Right cardiac atrium (tissue), 5 donors: ENCODE data around the gene NLRC3. TPM values are rescaled to one million over a fixed set of nuclear protein-coding genes. Genes with fewer than 3 reads are reported as not detected.

Experiments used
- ATAC-seq, 2 donors: fragments of 200-7000 bp; cut with Tn5 transposase; one replicate each; pipeline versions ENCODE4 v1.8.0 to v1.9.1; 2020; ENCODE audit warnings: moderate library complexity in 2 of 2, mild to moderate bottlenecking in 1 of 2
- DNase-seq, 3 donors: peaks; one replicate each; pipeline ENCODE4 v3.0.0-alpha.2; 2020
- H3K27ac ChIP-seq: one replicate; pipeline ENCODE4 v1.5.1; 2013; ENCODE audit warnings: mild to moderate bottlenecking, low read length, control low read depth, moderate library complexity
- H3K27me3 ChIP-seq: one replicate; pipeline ENCODE4 v1.6.1; 2013; ENCODE audit not compliant: control insufficient read depth, insufficient read depth
- H3K4me1 ChIP-seq: one replicate; pipeline ENCODE4 v1.6.1; 2013; ENCODE audit warnings: low read length; ENCODE audit not compliant: control insufficient read depth, insufficient read depth
- H3K4me3 ChIP-seq: one replicate; pipeline ENCODE4 v1.5.1; 2013; ENCODE audit warnings: low read length, control low read depth
- H3K9me3 ChIP-seq: one replicate; pipeline ENCODE4 v1.6.1; 2013; ENCODE audit warnings: low read length; ENCODE audit not compliant: control insufficient read depth
- WGBS: extraction: QIAGEN DNeasy Blood & Tissue Kit; methylation state at CpG from one replicate; pipeline ENCODE4 v1.1.7; 2013; 5-methylcytosine and 5-hydroxymethylcytosine counted together
- intact Hi-C, 4 donors: fragments of 100-400 bp; cut with DNase I; formaldehyde crosslinking; loops; one replicate each; pipeline versions ENCODE4 v1.11.0 to v1.14.0; 2022 to 2023
- polyA plus RNA-seq: library from polyadenylated mRNA; stranded (reverse); fragments of 200-250 nt; gene quantifications from one replicate; pipeline ENCODE4 v1.2.3, GENCODE V29; 2013
- total RNA-seq, 4 donors: library from RNA; stranded (reverse); fragmentation: NEBNext Ultra II Directional; extraction: Animal tissue kit (Norgen Biotek cat#: 25700); gene quantifications; one replicate each; pipeline ENCODE4 v1.2.1, GENCODE V29; 2021
- donor health status: healthy with polysubstance abuse.
- donor health status: DM: no; HTN: yes; CAD: no.
- donor health status: DM: no; HTN: no; CAD: no.
- donor health status: DM: no; HTN: yes; CAD: no; lungs with severe emphysema.
- donor health status: DM: yes; HTN: yes; CAD: no.

The NLRC3 gene
- total and polyA plus RNA-seq, 5 donors, result 0.68 to 1.3 (median 0.95) TPM

GRCh38 chr16:3578121-3578520, 918 bp upstream of the NLRC3 start:
- ATAC-seq, result no peak
- Histone ChIP-seq H3K9me3 (no peaks in the 10 kb centered on the region), H3K4me3 (no peak overlapping the region), H3K27me3 (no peaks in the 10 kb centered on the region), H3K4me1 (no peaks in the 10 kb centered on the region), H3K27ac (no peak overlapping the region)
- DNase-seq, result no peak
- intact Hi-C loops, result no loop called here
- 73% methylated on average over 8 of the region's 8 CpGs for WGBS

DNA sequence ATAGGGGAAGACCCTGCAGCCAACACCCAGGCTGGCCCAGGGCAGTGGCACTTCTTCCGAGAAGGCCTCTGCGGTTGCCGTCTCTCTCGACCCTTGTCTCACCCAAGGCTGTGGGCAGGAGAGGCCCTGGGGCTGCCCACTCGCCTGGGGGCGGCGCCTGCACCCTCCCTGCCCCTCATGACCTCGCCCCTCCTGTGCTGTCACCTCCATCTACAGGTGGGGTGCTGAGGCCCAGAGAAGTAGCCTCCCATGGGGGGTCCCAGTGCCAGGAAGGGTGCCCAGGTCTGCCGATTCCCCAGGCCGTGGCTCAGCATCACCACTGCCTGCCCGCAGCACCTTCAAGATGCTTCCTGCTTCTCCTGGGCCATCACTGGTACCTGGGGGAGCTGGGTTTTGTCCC, 992 bp downstream of the NLRC3 start:
- intact Hi-C loops, result no loop called here
- DNase-seq, result no peak
- no peaks in the 10 kb centered on the region for H3K27me3 ChIP-seq
- 86% methylated on average over 11 of the region's 11 CpGs for WGBS
- no peak for ATAC-seq
- H3K27ac ChIP-seq, result no peak overlapping the region
- H3K4me3 ChIP-seq, result no peak overlapping the region
- H3K4me1 ChIP-seq, result no peaks in the 10 kb centered on the region
- no peaks in the 10 kb centered on the region for H3K9me3 ChIP-seq

DNA sequence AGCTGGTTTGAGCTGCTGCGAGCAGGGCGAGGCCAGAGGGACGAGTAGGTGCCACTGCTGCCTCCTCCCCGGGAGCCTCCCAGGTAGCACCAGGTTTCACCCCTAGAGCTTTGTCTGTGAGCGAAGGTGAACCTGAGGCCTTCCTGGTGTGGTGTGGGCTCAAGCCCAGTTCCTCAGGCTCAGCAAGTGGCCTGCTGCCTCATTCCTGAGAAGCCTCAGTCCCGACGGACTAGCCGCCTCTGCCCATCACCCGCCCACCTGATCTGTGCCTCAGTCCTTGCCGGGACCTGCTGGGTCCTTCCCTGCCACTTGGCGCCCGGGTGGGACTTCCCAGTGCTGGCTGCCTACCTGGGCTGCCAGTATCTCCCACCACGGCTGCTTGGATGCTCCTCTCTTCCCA, 1.7 kb downstream of the NLRC3 start:
- no peak for ATAC-seq
- Histone ChIP-seq H3K4me1 (no peaks in the 10 kb centered on the region), H3K27me3 (no peaks in the 10 kb centered on the region), H3K4me3 (no peak overlapping the region), H3K9me3 (peaks cover 1% of the 10 kb centered on the region), H3K27ac (no peak overlapping the region)
- no peak for DNase-seq
- 81% methylated on average over 13 of the region's 13 CpGs for WGBS
- intact Hi-C loops, result no loop called here

- WGBS, result 89% methylated on average over 14 of the region's 14 CpGs
These were observed 3.0 kb downstream of the NLRC3 start for GRCh38 chr16:3574195-3574594.

DNA sequence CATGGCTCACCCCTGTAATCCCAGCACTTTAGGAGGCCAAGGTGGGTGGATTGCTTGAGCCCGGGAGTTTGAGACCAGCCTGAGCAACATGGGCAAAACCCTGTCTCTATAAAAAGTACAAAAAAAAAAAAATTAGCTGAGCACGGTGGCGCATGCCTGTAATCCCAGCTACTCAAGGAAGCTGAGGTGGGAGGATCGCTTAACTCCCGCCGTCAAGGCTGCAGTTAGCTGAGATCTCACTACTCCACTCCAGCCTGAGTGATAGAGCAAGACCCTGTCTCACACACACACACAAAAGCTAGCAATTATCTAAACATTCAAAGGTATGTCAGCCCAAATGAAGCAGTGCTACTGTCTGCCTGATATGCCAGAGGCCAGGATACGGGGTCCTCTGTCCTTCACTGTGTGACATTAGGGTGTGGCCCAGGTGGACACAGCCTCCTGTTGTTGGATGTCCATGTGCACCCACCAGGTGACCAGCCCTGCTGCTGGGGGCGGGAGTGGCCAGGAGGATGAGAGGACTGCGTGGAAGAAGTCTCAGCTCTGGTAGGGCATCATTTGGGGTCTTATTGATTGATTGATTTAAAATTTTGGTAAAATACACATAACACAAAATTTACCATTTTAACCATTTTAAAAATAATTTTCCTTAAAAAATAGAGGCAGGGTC, 3.9 kb downstream of the NLRC3 start:
- peaks cover 4% of the 10 kb centered on the region for H3K9me3 ChIP-seq
- no peak overlapping the region for H3K27ac ChIP-seq
- 75% methylated on average over 9 of the region's 9 CpGs for WGBS
- DNase-seq (no peak), ATAC-seq (no peak)
- H3K27me3 ChIP-seq, result no peaks in the 10 kb centered on the region
- no peak overlapping the region for H3K4me3 ChIP-seq
- intact Hi-C loops, result no loop called here
- H3K4me1 ChIP-seq, result no peaks in the 10 kb centered on the region

More at GRCh38 chr16:3574195-3574594, 3.0 kb downstream of the NLRC3 start:
- no peaks in the 10 kb centered on the region for H3K4me1 ChIP-seq
- H3K27ac ChIP-seq, result no peak overlapping the region
- H3K4me3 ChIP-seq, result no peak overlapping the region
- no peaks in the 10 kb centered on the region for H3K27me3 ChIP-seq
- ATAC-seq (no peak), DNase-seq (no peak)
- peaks cover 4% of the 10 kb centered on the region for H3K9me3 ChIP-seq
- intact Hi-C loops, result no loop called here

DNA sequence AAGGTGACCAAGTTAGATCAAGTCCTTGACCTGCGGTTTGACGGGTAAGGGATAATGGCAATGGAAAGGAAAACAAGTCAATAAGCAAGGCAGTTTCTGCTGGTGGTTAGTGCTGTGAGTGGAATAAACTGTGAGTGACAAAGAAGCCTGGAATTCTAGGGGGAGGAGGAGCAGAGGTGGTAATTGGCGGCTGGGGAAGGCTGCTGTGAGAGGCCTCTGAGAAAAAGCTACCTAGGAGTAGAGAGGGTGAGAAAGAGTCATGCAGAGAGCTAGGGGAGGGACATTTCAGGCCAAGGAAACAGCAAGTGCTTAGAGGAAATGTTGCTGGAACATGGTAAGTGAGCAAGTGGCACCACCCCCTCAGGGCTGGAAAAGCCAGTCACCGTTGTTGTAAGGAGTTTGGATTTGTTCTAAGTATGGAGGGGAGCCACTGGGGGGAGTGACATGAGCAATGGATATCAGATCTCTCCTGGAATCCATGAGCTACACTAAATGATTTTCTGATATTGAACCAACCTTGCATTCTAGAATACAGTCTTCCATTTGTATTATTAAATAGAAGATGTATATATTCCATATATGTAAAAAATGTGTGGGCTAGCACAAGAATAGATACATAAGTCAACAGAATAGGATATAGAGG, 6.7 kb downstream of the NLRC3 start:
- no peaks in the 10 kb centered on the region for H3K4me1 ChIP-seq
- WGBS, result 77% methylated on average over 4 of the region's 4 CpGs
- ATAC-seq (no peak), DNase-seq (no peak)
- peaks cover 4% of the 10 kb centered on the region for H3K9me3 ChIP-seq
- no peak overlapping the region for H3K27ac ChIP-seq
- intact Hi-C loops, result no loop called here
- no peak overlapping the region for H3K4me3 ChIP-seq
- H3K27me3 ChIP-seq, result no peaks in the 10 kb centered on the region

DNA sequence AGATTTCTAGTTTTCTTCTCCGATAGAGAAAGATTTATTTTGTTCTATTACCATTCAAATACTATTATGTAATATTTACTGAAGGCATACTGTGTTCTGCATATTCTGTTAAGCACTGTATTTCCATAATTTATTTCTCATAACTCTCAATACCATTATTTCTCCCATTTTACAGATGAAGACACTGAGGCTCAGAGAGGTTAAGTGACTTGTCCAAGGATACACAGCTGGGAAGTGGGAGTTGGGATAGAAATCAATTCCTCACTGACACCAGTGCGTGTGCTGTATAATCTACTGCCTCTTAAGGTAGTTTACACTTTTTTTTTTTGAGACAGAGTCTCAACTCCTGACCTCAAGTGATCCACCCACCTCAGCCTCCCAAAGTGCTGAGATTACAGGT, 7.4 kb downstream of the NLRC3 start:
- DNase-seq (no peak), ATAC-seq (no peak)
- WGBS, result 96% methylated on average over 2 of the region's 2 CpGs
- H3K4me1 ChIP-seq, result no peaks in the 10 kb centered on the region
- intact Hi-C loops, result no loop called here
- H3K27me3 ChIP-seq, result no peaks in the 10 kb centered on the region
- no peak overlapping the region for H3K27ac ChIP-seq
- no peak overlapping the region for H3K4me3 ChIP-seq
- H3K9me3 ChIP-seq, result peaks cover 4% of the 10 kb centered on the region

GRCh38 chr16:3566990-3567389, 10.2 kb downstream of the NLRC3 start:
- WGBS, result 62% methylated on average over 8 of the region's 8 CpGs
- intact Hi-C loops, result no loop called here
- ATAC-seq (no peak), DNase-seq (no peak)
- peaks cover 4% of the 10 kb centered on the region for H3K9me3 ChIP-seq
- no peak overlapping the region for H3K27ac ChIP-seq
- H3K27me3 ChIP-seq, result no peaks in the 10 kb centered on the region
- no peak overlapping the region for H3K4me3 ChIP-seq
- H3K4me1 ChIP-seq, result no peaks in the 10 kb centered on the region

- Histone ChIP-seq H3K27ac (no peak overlapping the region), H3K4me3 (no peak overlapping the region), H3K9me3 (no peaks in the 10 kb centered on the region), H3K4me1 (no peaks in the 10 kb centered on the region), H3K27me3 (no peaks in the 10 kb centered on the region)
- no peak for ATAC-seq
- no peak for DNase-seq
- 96% methylated on average over 9 of the region's 9 CpGs for WGBS
- intact Hi-C loops, result no loop called here
These were observed 12.4 kb downstream of the NLRC3 start for GRCh38 chr16:3564889-3565141.

GRCh38 chr16:3564130-3564888, 12.9 kb downstream of the NLRC3 start:
- H3K27me3 ChIP-seq, result no peaks in the 10 kb centered on the region
- ATAC-seq (peak; percentile 19 to 31), DNase-seq (no peak)
- intact Hi-C loops, result no loop called here
- H3K4me1 ChIP-seq, result no peaks in the 10 kb centered on the region
- no peak overlapping the region for H3K4me3 ChIP-seq
- 96% methylated on average over 43 of the region's 43 CpGs for WGBS
- no peaks in the 10 kb centered on the region for H3K9me3 ChIP-seq
- no peak overlapping the region for H3K27ac ChIP-seq

- Histone ChIP-seq H3K4me1 (no peaks in the 10 kb centered on the region), H3K27ac (no peak overlapping the region), H3K27me3 (no peaks in the 10 kb centered on the region), H3K4me3 (no peak overlapping the region), H3K9me3 (no peaks in the 10 kb centered on the region)
- DNase-seq (no peak), ATAC-seq (peak in 1 of 2 donors; percentile 30)
- intact Hi-C loops, result no loop called here
- 95% methylated on average over 29 of the region's 29 CpGs for WGBS
These were observed 14.2 kb downstream of the NLRC3 start for GRCh38 chr16:3562914-3563480.
